NB4 (cell line): ENCODE results near the gene SRRT.

Experiments
- DNase-seq: peaks from one replicate; pipeline ENCODE4 v3.0.0; 2010; ENCODE audit warnings: low read depth
- H3K4me3 ChIP-seq: one replicate; pipeline ENCODE4 v1.5.1; 2011; ENCODE audit warnings: mild to moderate bottlenecking, low read depth, low read length, moderate library complexity
- MYC ChIP-seq: IDR thresholded peaks from 2 replicates; pipeline ENCODE4 v1.6.1; 2011; ENCODE audit warnings: low read depth, low read length
- POLR2A ChIP-seq: IDR thresholded peaks from 2 replicates; pipeline ENCODE4 v1.6.1; 2011; ENCODE audit warnings: mild to moderate bottlenecking; ENCODE audit not compliant: insufficient read length; ENCODE audit errors: extremely low read depth
- TF ChIP-seq, protein P1 (sequence below): IDR thresholded peaks from one replicate; pipeline ENCODE4 v1.5.1; 2012; ENCODE audit warnings: low read depth, low read length
- TF ChIP-seq, protein P2 (sequence below): IDR thresholded peaks from 2 replicates; pipeline ENCODE4 v1.6.1; 2011; ENCODE audit warnings: low read depth, low read length

Gene SRRT, protein sequence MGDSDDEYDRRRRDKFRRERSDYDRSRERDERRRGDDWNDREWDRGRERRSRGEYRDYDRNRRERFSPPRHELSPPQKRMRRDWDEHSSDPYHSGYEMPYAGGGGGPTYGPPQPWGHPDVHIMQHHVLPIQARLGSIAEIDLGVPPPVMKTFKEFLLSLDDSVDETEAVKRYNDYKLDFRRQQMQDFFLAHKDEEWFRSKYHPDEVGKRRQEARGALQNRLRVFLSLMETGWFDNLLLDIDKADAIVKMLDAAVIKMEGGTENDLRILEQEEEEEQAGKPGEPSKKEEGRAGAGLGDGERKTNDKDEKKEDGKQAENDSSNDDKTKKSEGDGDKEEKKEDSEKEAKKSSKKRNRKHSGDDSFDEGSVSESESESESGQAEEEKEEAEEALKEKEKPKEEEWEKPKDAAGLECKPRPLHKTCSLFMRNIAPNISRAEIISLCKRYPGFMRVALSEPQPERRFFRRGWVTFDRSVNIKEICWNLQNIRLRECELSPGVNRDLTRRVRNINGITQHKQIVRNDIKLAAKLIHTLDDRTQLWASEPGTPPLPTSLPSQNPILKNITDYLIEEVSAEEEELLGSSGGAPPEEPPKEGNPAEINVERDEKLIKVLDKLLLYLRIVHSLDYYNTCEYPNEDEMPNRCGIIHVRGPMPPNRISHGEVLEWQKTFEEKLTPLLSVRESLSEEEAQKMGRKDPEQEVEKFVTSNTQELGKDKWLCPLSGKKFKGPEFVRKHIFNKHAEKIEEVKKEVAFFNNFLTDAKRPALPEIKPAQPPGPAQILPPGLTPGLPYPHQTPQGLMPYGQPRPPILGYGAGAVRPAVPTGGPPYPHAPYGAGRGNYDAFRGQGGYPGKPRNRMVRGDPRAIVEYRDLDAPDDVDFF

DNA sequence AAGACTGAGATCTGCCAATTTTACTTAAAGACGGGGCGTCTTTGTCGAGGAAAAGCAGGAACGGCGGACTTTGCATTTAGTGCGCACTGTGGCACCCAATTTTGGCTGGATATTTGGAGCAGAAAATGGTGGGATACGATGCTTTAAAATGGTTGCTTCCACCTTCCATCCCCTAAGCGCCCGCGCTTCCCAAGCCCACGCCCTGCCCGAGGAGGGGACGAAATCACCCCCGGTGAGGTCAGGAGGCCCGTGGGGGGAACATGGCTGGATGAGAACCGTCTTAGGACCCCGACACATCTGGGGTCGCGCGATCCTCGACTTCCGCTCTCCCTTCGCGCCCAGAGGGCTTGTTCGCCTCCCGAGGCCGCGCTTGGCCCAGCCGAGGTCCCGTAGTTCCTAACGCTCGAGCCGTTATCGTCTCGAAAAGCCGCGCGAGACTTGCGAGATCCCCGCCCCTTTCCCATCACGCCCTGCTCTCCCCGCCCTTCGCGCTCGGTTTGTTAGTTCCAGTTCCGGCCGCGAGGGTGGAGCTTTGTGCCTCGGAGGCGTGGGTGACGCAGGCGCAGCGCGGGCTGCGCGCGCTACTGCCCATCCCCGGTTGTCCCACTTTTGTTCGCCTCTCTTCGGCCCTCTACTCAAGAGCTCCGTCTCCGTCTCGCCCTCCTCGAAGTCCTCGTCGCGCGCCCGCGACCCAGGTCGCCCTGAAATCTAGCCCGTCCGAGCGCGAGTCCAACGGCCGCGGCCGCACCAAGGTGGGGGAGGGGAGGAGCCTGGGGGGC is at the start of gene SRRT:
Gene SRRT, plus strand, starts transcription at position 527 of the 779 bp plus-strand sequence. CDS start 488 bp downstream, outside the sequence.
- H3K4me3 ChIP-seq: peak within 1 kb of the TSS; percentile 100
- TF ChIP-seq, protein P1, sequence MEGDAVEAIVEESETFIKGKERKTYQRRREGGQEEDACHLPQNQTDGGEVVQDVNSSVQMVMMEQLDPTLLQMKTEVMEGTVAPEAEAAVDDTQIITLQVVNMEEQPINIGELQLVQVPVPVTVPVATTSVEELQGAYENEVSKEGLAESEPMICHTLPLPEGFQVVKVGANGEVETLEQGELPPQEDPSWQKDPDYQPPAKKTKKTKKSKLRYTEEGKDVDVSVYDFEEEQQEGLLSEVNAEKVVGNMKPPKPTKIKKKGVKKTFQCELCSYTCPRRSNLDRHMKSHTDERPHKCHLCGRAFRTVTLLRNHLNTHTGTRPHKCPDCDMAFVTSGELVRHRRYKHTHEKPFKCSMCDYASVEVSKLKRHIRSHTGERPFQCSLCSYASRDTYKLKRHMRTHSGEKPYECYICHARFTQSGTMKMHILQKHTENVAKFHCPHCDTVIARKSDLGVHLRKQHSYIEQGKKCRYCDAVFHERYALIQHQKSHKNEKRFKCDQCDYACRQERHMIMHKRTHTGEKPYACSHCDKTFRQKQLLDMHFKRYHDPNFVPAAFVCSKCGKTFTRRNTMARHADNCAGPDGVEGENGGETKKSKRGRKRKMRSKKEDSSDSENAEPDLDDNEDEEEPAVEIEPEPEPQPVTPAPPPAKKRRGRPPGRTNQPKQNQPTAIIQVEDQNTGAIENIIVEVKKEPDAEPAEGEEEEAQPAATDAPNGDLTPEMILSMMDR: no peak
- TF ChIP-seq MYC (peak; percentile 81; the same call in 1 of the 2 replicates), POLR2A (peak; percentile 98)
- TF ChIP-seq, protein P2, sequence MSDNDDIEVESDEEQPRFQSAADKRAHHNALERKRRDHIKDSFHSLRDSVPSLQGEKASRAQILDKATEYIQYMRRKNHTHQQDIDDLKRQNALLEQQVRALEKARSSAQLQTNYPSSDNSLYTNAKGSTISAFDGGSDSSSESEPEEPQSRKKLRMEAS: peak; percentile 41
- DNase-seq: peak; percentile 100

GRCh38 chr7:100825215-100825671 is 49.7 kb upstream of the SRRT start:
- H3K4me3 ChIP-seq: no peak overlapping the region
- no peak for TF ChIP-seq MYC
- TF ChIP-seq, protein P2: no peak
- TF ChIP-seq, protein P1: no peak
- no peak for TF ChIP-seq POLR2A
- no peak for DNase-seq

DNA sequence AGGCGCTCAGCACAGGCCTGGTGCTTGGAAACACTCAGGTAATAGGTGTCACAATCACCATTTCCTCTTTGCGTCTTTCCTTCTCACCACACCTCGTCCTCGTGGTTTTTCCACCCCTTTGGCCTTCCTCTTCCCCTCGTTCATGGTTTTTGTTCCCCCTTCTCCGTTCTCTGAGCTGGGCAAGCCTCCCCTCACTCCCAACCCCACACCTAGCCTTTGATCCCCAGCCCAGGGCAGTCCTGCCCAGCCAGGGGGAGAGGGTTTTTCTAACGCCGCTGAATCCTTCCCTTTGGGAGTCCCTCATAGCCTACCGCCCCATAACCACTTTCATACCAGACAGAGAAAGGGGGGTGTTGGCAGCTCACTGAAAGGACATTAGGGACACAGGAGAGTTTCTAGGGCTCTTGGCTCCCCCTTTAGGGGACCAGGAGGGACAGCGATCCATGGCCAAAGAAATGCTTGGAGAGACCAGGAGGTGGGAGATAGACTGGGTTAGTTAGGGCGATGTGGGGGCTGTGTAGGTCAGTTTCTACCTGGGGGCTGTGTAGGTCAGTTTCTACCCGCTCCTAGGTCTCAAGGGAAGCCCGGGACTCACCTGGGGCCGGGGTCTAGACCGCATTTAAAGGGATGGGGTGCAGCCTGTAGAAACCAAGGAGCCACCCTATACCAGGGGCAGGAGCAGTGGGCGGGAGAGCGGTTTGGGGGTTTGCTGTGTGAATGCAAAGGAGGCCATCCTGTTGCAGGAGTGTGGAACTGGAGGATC is 49.0 kb upstream of the SRRT start:
- TF ChIP-seq, protein P2: no peak
- TF ChIP-seq, protein P1: peak; percentile 85
- TF ChIP-seq MYC (no peak), POLR2A (no peak)
- DNase-seq: peak; percentile 86
- H3K4me3 ChIP-seq: peak overlapping the region; percentile 12

- TF ChIP-seq, protein P1: no peak
- H3K4me3 ChIP-seq: peak overlapping the region; percentile 12
- DNase-seq: no peak
Measured at GRCh38 chr7:100826514-100827329, 48.2 kb upstream of the SRRT start.
